HG03460 (cell line): Measurements from ENCODE around the gene MAGEC3.

Source experiments
- ATAC-seq: cut with Tn5 transposase; IDR thresholded peaks from one replicate; pipeline ENCODE4 v1.9.1; 2021; ENCODE audit not compliant: unreplicated experiment

The MAGEC3 gene

GRCh38 chrX:141945426-141945825 lies 107.3 kb downstream of the MAGEC3 start:
- ATAC-seq, result no peak

- ATAC-seq, result no peak
Observed at GRCh38 chrX:141947350-141947749, 109.2 kb downstream of the MAGEC3 start.
